GM12878 (cell line): ENCODE measurements around the gene RAB6B.

ENCODE experiments used
- CTCF ChIP-seq, 3 experiments: IDR thresholded peaks in 2 of 3; conservative IDR thresholded peaks in 1 of 3; 2 replicates each; pipeline ENCODE4 v1.5.1; 2011; ENCODE audit warnings: low read depth in 3 of 3, low read length in 3 of 3, mild to moderate bottlenecking in 3 of 3, control low read depth in 2 of 3, moderate library complexity in 2 of 3, inconsistent platforms in 1 of 3, mixed read lengths in 1 of 3; ENCODE audit not compliant: control insufficient read depth in 2 of 3, insufficient read depth in 1 of 3; ENCODE audit errors: extremely low read depth in 1 of 3
- JUNB ChIP-seq: IDR thresholded peaks from 2 replicates; pipeline ENCODE4 v1.6.1; 2016; ENCODE audit warnings: antibody characterized with exemption, mild to moderate bottlenecking
- KLF5 ChIP-seq: fragments of 450-650 bp; IDR thresholded peaks from 2 replicates; pipeline ENCODE4 v1.6.1; 2014; ENCODE audit warnings: mild to moderate bottlenecking; ENCODE audit not compliant: partially characterized antibody
- RB1 ChIP-seq: fragments of 450-650 bp; formaldehyde crosslinking; IDR thresholded peaks from 2 replicates; pipeline ENCODE4 v1.6.1; 2017; ENCODE audit warnings: mild to moderate bottlenecking, borderline replicate concordance

GRCh38 chr3:133874344-133874743 lies 21.3 kb downstream of the RAB6B start:
- TF ChIP-seq RB1 = no peak
- TF ChIP-seq CTCF (IDR thresholded peaks at IDR 0.05 in 2 of 3, conservative IDR thresholded peaks at IDR 0.05 in 1 of 3; ENCODE audit: control insufficient read depth in 2 of 3, extremely low read depth in 1 of 3, insufficient read depth in 1 of 3, low read depth in 3 of 3, low read length in 3 of 3) = no peak
- peak; percentile 67 for TF ChIP-seq JUNB
- no peak for TF ChIP-seq KLF5
